RWPE2 (cell line): ENCODE measurements around the gene ARHGAP18.

Experiments
- ATAC-seq: fragments of 200-7000 bp; cut with Tn5 transposase; 3 replicates; pipeline ENCODE4 v1.9.1; 2021; ENCODE audit warnings: low read depth
- DNase-seq: peaks from one replicate; pipeline ENCODE4 v3.0.0-alpha.2; 2020; ENCODE audit warnings: low spot score
- H3K27ac ChIP-seq: fragments of 450-650 bp; 2 replicates; pipeline ENCODE4 v1.5.1; 2017; ENCODE audit warnings: mild to moderate bottlenecking; ENCODE audit not compliant: poor library complexity, severe bottlenecking
- H3K27me3 ChIP-seq: fragments of 250-450 bp; sonication (Bioruptor Pico); 2 replicates; pipeline ENCODE4 v1.5.1; 2021; ENCODE audit warnings: mild to moderate bottlenecking, moderate library complexity; ENCODE audit not compliant: insufficient read depth, poor library complexity, severe bottlenecking
- H3K36me3 ChIP-seq: fragments of 250-450 bp; sonication (Bioruptor Pico); 2 replicates; pipeline ENCODE4 v1.5.1; 2020; ENCODE audit warnings: low read depth, mild to moderate bottlenecking, moderate library complexity
- H3K4me1 ChIP-seq: fragments of 250-450 bp; sonication (Bioruptor Pico); 2 replicates; pipeline ENCODE4 v1.5.1; 2021; ENCODE audit warnings: mild to moderate bottlenecking, moderate library complexity; ENCODE audit not compliant: insufficient read depth, poor library complexity, severe bottlenecking
- H3K4me3 ChIP-seq: fragments of 250-450 bp; sonication (Bioruptor Pico); 2 replicates; pipeline ENCODE4 v1.5.1; 2021; ENCODE audit warnings: mild to moderate bottlenecking, moderate library complexity; ENCODE audit not compliant: severe bottlenecking
- H3K9me3 ChIP-seq: fragments of 250-450 bp; sonication (Bioruptor Pico); 2 replicates; pipeline ENCODE4 v1.5.1; 2021; ENCODE audit warnings: mild to moderate bottlenecking, moderate library complexity; ENCODE audit not compliant: severe bottlenecking
- CTCF ChIP-seq: fragments of 450-650 bp; IDR thresholded peaks from one replicate; pipeline ENCODE4 v1.5.1; 2017; ENCODE audit warnings: mild to moderate bottlenecking, moderate library complexity; ENCODE audit not compliant: poor library complexity, severe bottlenecking

Gene ARHGAP18

GRCh38 chr6:129592516-129593232 lies 117.3 kb downstream of the ARHGAP18 start:
- no peak overlapping the region for H3K27ac ChIP-seq
- H3K4me1 ChIP-seq, result peaks cover 7% of the 10 kb centered on the region
- H3K9me3 ChIP-seq, result no peaks in the 10 kb centered on the region
- DNase-seq (no peak), ATAC-seq (no peak)
- H3K4me3 ChIP-seq, result no peak overlapping the region
- no peak for TF ChIP-seq CTCF
- H3K27me3 ChIP-seq, result no peaks in the 10 kb centered on the region
- H3K36me3 ChIP-seq, result peaks cover 40% of the 10 kb centered on the region

- Histone ChIP-seq H3K27me3 (no peaks in the 10 kb centered on the region), H3K4me1 (no peaks in the 10 kb centered on the region), H3K36me3 (peaks cover 33% of the 10 kb centered on the region), H3K4me3 (no peak overlapping the region), H3K9me3 (no peaks in the 10 kb centered on the region), H3K27ac (no peak overlapping the region)
- TF ChIP-seq CTCF, result no peak
- ATAC-seq (peak; percentile 57; the same call in 1 of the 3 replicates), DNase-seq (no peak)
These were observed 119.5 kb downstream of the ARHGAP18 start for GRCh38 chr6:129590408-129591022.

GRCh38 chr6:129586815-129587214 lies 123.2 kb downstream of the ARHGAP18 start:
- no peak overlapping the region for H3K27ac ChIP-seq

GRCh38 chr6:129583866-129584265 lies 126.1 kb downstream of the ARHGAP18 start:
- no peak for TF ChIP-seq CTCF
- DNase-seq (no peak), ATAC-seq (no peak)
- no peak overlapping the region for H3K27ac ChIP-seq
- peaks cover 41% of the 10 kb centered on the region for H3K36me3 ChIP-seq
- H3K9me3 ChIP-seq, result no peaks in the 10 kb centered on the region
- H3K27me3 ChIP-seq, result no peaks in the 10 kb centered on the region
- H3K4me3 ChIP-seq, result no peak overlapping the region
- no peaks in the 10 kb centered on the region for H3K4me1 ChIP-seq

More at GRCh38 chr6:129586815-129587214, 123.2 kb downstream of the ARHGAP18 start:
- H3K4me1 ChIP-seq, result no peaks in the 10 kb centered on the region
- no peak overlapping the region for H3K4me3 ChIP-seq
- no peaks in the 10 kb centered on the region for H3K27me3 ChIP-seq
- peaks cover 24% of the 10 kb centered on the region for H3K36me3 ChIP-seq
- no peak for TF ChIP-seq CTCF
- no peaks in the 10 kb centered on the region for H3K9me3 ChIP-seq
- no peak for ATAC-seq
- no peak for DNase-seq

GRCh38 chr6:129578315-129578714 lies 131.7 kb downstream of the ARHGAP18 start:
- Histone ChIP-seq H3K27me3 (no peaks in the 10 kb centered on the region), H3K36me3 (peaks cover 49% of the 10 kb centered on the region), H3K4me3 (no peak overlapping the region), H3K4me1 (peaks cover 5% of the 10 kb centered on the region), H3K27ac (no peak overlapping the region), H3K9me3 (no peaks in the 10 kb centered on the region)
- no peak for TF ChIP-seq CTCF
- DNase-seq (no peak), ATAC-seq (no peak)
